H1 (cell line): ENCODE measurements around the gene CARF. TPM values are rescaled to one million over a fixed set of nuclear protein-coding genes. Genes with fewer than 3 reads are reported as not detected.
A peak's percentile ranks its signal among the peaks of the same experiment; 100 is the strongest.
"Not testable (repeated sequence)": the region's sequence is repeated elsewhere in the genome, so short reads cannot be mapped to it uniquely, and the experiment has no call there.

Experiments
- CTCF ChIA-PET: fragments of 300-600 bp; sonication (Branson Sonifier 250); formaldehyde crosslinking; loops from one replicate; lab custom pipeline; 2021; ENCODE audit not compliant: partially characterized antibody; lab: Charles Lee
- POLR2A ChIA-PET: fragments of 300-600 bp; sonication (Branson Sonifier 250); formaldehyde crosslinking; loops from one replicate; lab custom pipeline; 2021; ENCODE audit warnings: inconsistent platforms; ENCODE audit not compliant: partially characterized antibody; lab: Charles Lee
- DNase-seq, 2 experiments: peaks; one replicate each; pipeline versions ENCODE4 v3.0.0 to v3.0.0-alpha.2; 2010 to 2022; ENCODE audit warnings: low spot score in 2 of 2, low read depth in 1 of 2, mixed read lengths in 1 of 2
- FAIRE-seq: peaks from 2 replicates; lab custom pipeline; 2011; peaks lifted over from hg19 to GRCh38; lab: Jason Lieb, UNC
- H2AFZ ChIP-seq: 2 replicates; pipeline ENCODE4 v1.8.1; 2012; ENCODE audit warnings: low read length, inconsistent platforms
- H2AK5ac ChIP-seq: 2 replicates; pipeline ENCODE4 v1.6.1; 2013; ENCODE audit warnings: low read depth, low read length
- H2BK120ac ChIP-seq: replicated peaks from 2 replicates; pipeline ENCODE3; 2013; ENCODE audit warnings: low read depth, low read length, inconsistent platforms
- H2BK12ac ChIP-seq: 2 replicates; pipeline ENCODE4 v1.6.1; 2013; ENCODE audit warnings: low read depth, low read length
- H2BK15ac ChIP-seq: 2 replicates; pipeline ENCODE4 v1.6.1; 2013; ENCODE audit warnings: low read length
- H2BK20ac ChIP-seq: 2 replicates; pipeline ENCODE4 v1.6.1; 2013; ENCODE audit warnings: low read length
- H2BK5ac ChIP-seq: 2 replicates; pipeline ENCODE4 v1.6.1; 2013; ENCODE audit warnings: low read depth, low read length
- H3K14ac ChIP-seq: 2 replicates; pipeline ENCODE4 v1.6.1; 2013; ENCODE audit warnings: inconsistent platforms; ENCODE audit not compliant: insufficient read length
- H3K18ac ChIP-seq: 2 replicates; pipeline ENCODE4 v1.6.1; 2013; ENCODE audit warnings: low read length; ENCODE audit errors: extremely low read depth
- H3K23ac ChIP-seq: 2 replicates; pipeline ENCODE4 v1.6.1; 2013; ENCODE audit warnings: inconsistent platforms; ENCODE audit not compliant: insufficient read length
- H3K23me2 ChIP-seq: 2 replicates; pipeline ENCODE4 v1.6.1; 2013; ENCODE audit warnings: low read depth, low read length
- H3K27ac ChIP-seq: 2 replicates; pipeline ENCODE4 v1.6.1; 2011; ENCODE audit warnings: low read depth, low read length, inconsistent platforms
- H3K27me3 ChIP-seq, 4 experiments: replicated peaks in 1 of 4; 1 replicate in 1 of 4; 2 replicates in 3 of 4; pipeline versions ENCODE4 v1.6.1 to v1.8.1; 2011 to 2013; ENCODE audit warnings: low read length in 3 of 4, mild to moderate bottlenecking in 3 of 4, inconsistent platforms in 2 of 4, mixed read lengths in 2 of 4, moderate library complexity in 1 of 4; ENCODE audit not compliant: control insufficient read depth in 3 of 4, insufficient read depth in 3 of 4; ENCODE audit errors: extremely low read depth in 1 of 4
- H3K36me3 ChIP-seq, 4 experiments: 2 replicates each; pipeline versions ENCODE4 v1.6.1 to v1.8.1; 2011 to 2013; ENCODE audit warnings: mild to moderate bottlenecking in 4 of 4, low read length in 3 of 4, moderate library complexity in 2 of 4, control low read depth in 1 of 4, inconsistent platforms in 1 of 4; ENCODE audit not compliant: insufficient read depth in 4 of 4, control insufficient read depth in 2 of 4
- H3K4ac ChIP-seq: replicated peaks from 2 replicates; pipeline ENCODE3; 2013; ENCODE audit warnings: low read length, low read depth, mixed read lengths, inconsistent platforms; ENCODE audit not compliant: insufficient read length
- H3K4me1 ChIP-seq, 4 experiments: replicated peaks in 1 of 4; 1 replicate in 1 of 4; 2 replicates in 3 of 4; pipeline versions ENCODE4 v1.6.1 to v1.8.1; 2011 to 2013; ENCODE audit warnings: low read length in 3 of 4, inconsistent platforms in 2 of 4, mixed read lengths in 1 of 4; ENCODE audit not compliant: insufficient read depth in 4 of 4, control insufficient read depth in 3 of 4
- H3K4me2 ChIP-seq, 2 experiments: 2 replicates each; pipeline versions ENCODE4 v1.6.1 to v1.8.1; 2011 to 2013; ENCODE audit warnings: low read depth in 2 of 2, low read length in 2 of 2, control low read depth in 1 of 2, inconsistent platforms in 1 of 2, mild to moderate bottlenecking in 1 of 2; ENCODE audit not compliant: insufficient read depth in 1 of 2
- H3K4me3 ChIP-seq, 4 experiments: fragments of 200-600, 300-600 bp in 1 of 4; sonication (generic), shearing (Covaris generic), sonication (Bioruptor Twin) in 1 of 4; 2 replicates each; pipeline versions ENCODE4 v1.5.1 to v1.8.1; 2011 to 2016; ENCODE audit warnings: low read length in 4 of 4, low read depth in 3 of 4, control low read depth in 2 of 4, inconsistent platforms in 2 of 4, mild to moderate bottlenecking in 2 of 4, mixed read lengths in 1 of 4, moderate library complexity in 1 of 4; ENCODE audit not compliant: insufficient read depth in 2 of 4; ENCODE audit errors: extremely low read depth in 1 of 4
- H3K56ac ChIP-seq: replicated peaks from 2 replicates; pipeline ENCODE3; 2013; ENCODE audit warnings: low read depth, mild to moderate bottlenecking, mixed read lengths, low read length, inconsistent platforms; ENCODE audit not compliant: insufficient read length
- H3K79me1 ChIP-seq: 2 replicates; pipeline ENCODE4 v1.6.1; 2013; ENCODE audit warnings: low read depth, low read length, control low read depth
- H3K79me2 ChIP-seq, 2 experiments: 2 replicates each; pipeline versions ENCODE4 v1.6.1 to v1.8.1; 2012 to 2013; ENCODE audit warnings: low read length in 2 of 2, mild to moderate bottlenecking in 2 of 2, inconsistent platforms in 1 of 2; ENCODE audit not compliant: insufficient read depth in 2 of 2, control insufficient read depth in 1 of 2
- H3K9ac ChIP-seq, 4 experiments: replicated peaks in 1 of 4; 1 replicate in 1 of 4; 2 replicates in 3 of 4; pipeline versions ENCODE4 v1.6.1 to v1.8.1; 2011 to 2013; ENCODE audit warnings: low read depth in 3 of 4, low read length in 3 of 4, control low read depth in 2 of 4, mild to moderate bottlenecking in 2 of 4, moderate library complexity in 2 of 4, inconsistent platforms in 1 of 4; ENCODE audit errors: extremely low read depth in 1 of 4
- H3K9me3 ChIP-seq, 2 experiments: 2 replicates each; pipeline versions ENCODE4 v1.6.1 to v1.8.1; 2012 to 2013; ENCODE audit warnings: mild to moderate bottlenecking in 2 of 2, moderate library complexity in 2 of 2, control low read depth in 1 of 2, inconsistent platforms in 1 of 2, low read depth in 1 of 2, low read length in 1 of 2, mixed read lengths in 1 of 2; ENCODE audit not compliant: insufficient read depth in 2 of 2
- H4K20me1 ChIP-seq, 2 experiments: replicated peaks in 1 of 2; 2 replicates each; pipeline versions ENCODE3 to v1.8.1; 2011 to 2013; ENCODE audit warnings: inconsistent platforms in 2 of 2, low read length in 2 of 2, mild to moderate bottlenecking in 1 of 2; ENCODE audit not compliant: insufficient read depth in 2 of 2, control insufficient read depth in 1 of 2
- H4K5ac ChIP-seq: 2 replicates; pipeline ENCODE4 v1.6.1; 2013; ENCODE audit warnings: low read length, low read depth, mixed read lengths, inconsistent platforms; ENCODE audit not compliant: insufficient read length
- H4K8ac ChIP-seq: 2 replicates; pipeline ENCODE4 v1.8.0; 2013; ENCODE audit warnings: mild to moderate bottlenecking, moderate library complexity, low read length, inconsistent platforms; ENCODE audit not compliant: insufficient read depth; ENCODE audit errors: extremely low read depth
- H4K91ac ChIP-seq: replicated peaks from 2 replicates; pipeline ENCODE3; 2013; ENCODE audit warnings: low read length, mixed read lengths, inconsistent platforms; ENCODE audit not compliant: insufficient read length
- WGBS, 2 experiments: shearing (Covaris generic) in 1 of 2; methylation state at CpG; one replicate each; pipeline versions ENCODE4 v1.1.6 to v1.1.7; 2013 to 2015; ENCODE audit warnings: low lambda C conversion rate in 2 of 2, mixed read lengths in 2 of 2, inconsistent platforms in 1 of 2, low coverage in 1 of 2, missing lambda C conversion rate in 1 of 2; ENCODE audit not compliant: insufficient replicate concordance in 2 of 2, insufficient coverage in 1 of 2, insufficient read length in 1 of 2; ENCODE audit errors: extremely low coverage in 1 of 2, missing lambda C conversion rate in 1 of 2; 5-methylcytosine and 5-hydroxymethylcytosine counted together
- polyA plus RNA-seq, 7 experiments: library from polyadenylated mRNA; depleted of rRNA in 3 of 7; stranded (reverse) in 5 of 7; unstranded in 2 of 7; fragments of >200 nt in 5 of 7; fragments of 200-250 nt in 2 of 7; gene quantifications; 1 replicate in 5 of 7; 2 replicates in 1 of 7; 4 replicates in 1 of 7; pipeline versions ENCODE4 v1.2.1 to v1.2.3, GENCODE V29; 2011 to 2013; ENCODE audit warnings: missing spikeins in 2 of 7, mixed read lengths in 2 of 7
- total RNA-seq: library from RNA; stranded (reverse); fragmentation: NEBNext Ultra II Directional; extraction: Animal tissue kit (Norgen Biotek cat#: 25700); gene quantifications from 2 replicates; pipeline ENCODE4 v1.2.1, GENCODE V29; 2021

CARF gene
- total and polyA plus RNA-seq, 2 of the 8 experiments (the other 6 are each of a cell fraction or from before 2014, with no cell fraction given): 2.0 to 2.6 TPM

GRCh38 chr2:202910250-202910649 lies 1.8 kb upstream of the CARF start:
- H4K8ac ChIP-seq, H3K23ac ChIP-seq, H3K27ac ChIP-seq, H3K56ac ChIP-seq, H2BK15ac ChIP-seq, H3K79me1 ChIP-seq, H2BK5ac ChIP-seq, H3K27me3 ChIP-seq, H3K4me1 ChIP-seq, FAIRE-seq, H2BK120ac ChIP-seq, H3K9ac ChIP-seq, H2AFZ ChIP-seq, H4K91ac ChIP-seq, H2AK5ac ChIP-seq, H3K14ac ChIP-seq, H3K23me2 ChIP-seq, H4K20me1 ChIP-seq, H4K5ac ChIP-seq, H2BK12ac ChIP-seq, H3K9me3 ChIP-seq, DNase-seq, H2BK20ac ChIP-seq, H3K18ac ChIP-seq, H3K4ac ChIP-seq: not testable (repeated sequence)
- 89% methylated on average over 5 of the region's 5 CpGs; no CpG with 5 or more reads in 1 of the 2 experiments for WGBS, 2 experiments
- ChIA-PET CTCF (interaction anchor here (1.0 kb wide), 1 partner anchor 322 kb away, joined by 4 read pairs; no protein-coding TSS in a partner anchor), POLR2A (interaction anchor here (1.7 to 2.6 kb wide), 6 partner anchors 14 to 329 kb away, joined by 7 to 10 read pairs (median 8); partner anchors contain the start of genes CYP20A1 and ICA1L)
- Histone ChIP-seq H3K4me2 (peak overlapping the region; percentile 58 to 79), H3K79me2 (peaks cover 20 to 62% of the 10 kb centered on the region in 2 experiments), H3K4me3 (peak overlapping the region in 3 of 4 experiments; percentile 96 to 99 (median 98); a peak in 7 of 8 replicates), H3K36me3 (peaks cover 0 to 21% (median 3%) of the 10 kb centered on the region in 4 experiments; a peak in 2 of 8 replicates)
